ENCODE measurements around the gene TTC31. TPM values are rescaled to one million over a fixed set of nuclear protein-coding genes. Genes with fewer than 3 reads are reported as not detected.

The TTC31 gene
- total RNA-seq, 1 donor from 2014 or later: 19.5 TPM

- H3K36me3 ChIP-seq: no peaks in the 10 kb centered on the region
- intact Hi-C loops (cut with DNase I): no loop called here
- H3K4me3 ChIP-seq: no peak overlapping the region
- TF ChIP-seq CTCF (IDR thresholded peaks at IDR 0.05): no peak
- H3K27ac ChIP-seq: no peak overlapping the region
- H3K27me3 ChIP-seq: no peaks in the 10 kb centered on the region
- no peak for DNase-seq (ENCODE audit: low spot score in 2 of 2)
- peaks cover 9 to 22% of the 10 kb centered on the region in 2 donors for H3K4me1 ChIP-seq
- H3K9me3 ChIP-seq: no peaks in the 10 kb centered on the region
Measured at GRCh38 chr2:74444498-74445318, 38.2 kb upstream of the TTC31 start.

- Histone ChIP-seq H3K4me3 (no peak overlapping the region), H3K9me3 (no peaks in the 10 kb centered on the region), H3K27ac (no peak overlapping the region), H3K4me1 (peaks cover 0 to 2% of the 10 kb centered on the region in 2 donors), H3K36me3 (no peaks in the 10 kb centered on the region), H3K27me3 (no peaks in the 10 kb centered on the region)
- no peak for TF ChIP-seq CTCF (IDR thresholded peaks at IDR 0.05)
- intact Hi-C loops (cut with DNase I): no loop called here
- DNase-seq (ENCODE audit: low spot score in 2 of 2): no peak
Measured at GRCh38 chr2:74447230-74447999, 35.5 kb upstream of the TTC31 start.

GRCh38 chr2:74448771-74449170 lies 34.1 kb upstream of the TTC31 start:
- H3K27me3 ChIP-seq: no peaks in the 10 kb centered on the region
- no peak for TF ChIP-seq CTCF (IDR thresholded peaks at IDR 0.05)
- peaks cover 0 to 2% of the 10 kb centered on the region in 2 donors for H3K4me1 ChIP-seq
- H3K36me3 ChIP-seq: no peaks in the 10 kb centered on the region
- H3K9me3 ChIP-seq: no peaks in the 10 kb centered on the region
- intact Hi-C loops (cut with DNase I): no loop called here
- no peak overlapping the region for H3K27ac ChIP-seq
- H3K4me3 ChIP-seq: no peak overlapping the region
- no peak for DNase-seq (ENCODE audit: low spot score in 2 of 2)

DNA sequence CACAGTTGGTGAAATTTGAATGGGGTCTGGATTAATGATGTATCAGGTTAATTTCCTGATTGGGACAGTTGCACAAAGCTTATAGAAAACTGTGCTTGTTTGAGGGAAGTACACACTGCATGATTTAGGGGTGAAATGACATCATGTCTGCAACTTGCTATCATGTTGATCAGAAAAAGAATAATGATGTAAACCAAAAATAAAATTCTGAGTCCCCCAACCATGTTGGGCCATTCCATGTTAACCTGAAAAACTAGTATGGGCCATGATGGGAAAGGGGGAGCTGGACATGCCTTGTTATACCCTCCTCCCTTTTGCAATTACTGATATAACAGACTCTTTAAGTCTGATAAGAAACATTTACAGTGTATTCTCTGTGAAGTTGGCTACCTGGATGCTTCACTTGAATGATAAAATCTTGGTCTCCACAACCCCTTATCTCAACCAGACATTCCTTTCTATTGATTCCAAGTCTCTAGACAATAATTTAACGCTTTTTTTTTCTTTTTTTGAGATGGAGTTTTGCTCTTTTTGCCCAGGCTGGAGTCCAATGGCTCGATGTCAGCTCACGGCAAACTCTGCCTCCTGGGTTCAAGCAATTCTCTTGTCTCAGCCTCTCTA lies 32.2 kb upstream of the TTC31 start:
- intact Hi-C loops (cut with DNase I): loop anchor here (10.0 kb wide), 1 partner anchor 1896 kb away; no protein-coding TSS in a partner anchor
- H3K9me3 ChIP-seq: no peaks in the 10 kb centered on the region
- H3K27ac ChIP-seq: no peak overlapping the region
- TF ChIP-seq CTCF (IDR thresholded peaks at IDR 0.05): no peak
- H3K36me3 ChIP-seq: no peaks in the 10 kb centered on the region
- no peak overlapping the region for H3K4me3 ChIP-seq
- H3K4me1 ChIP-seq: peaks cover 5 to 6% of the 10 kb centered on the region in 2 donors
- no peak for DNase-seq (ENCODE audit: low spot score in 2 of 2)
- no peaks in the 10 kb centered on the region for H3K27me3 ChIP-seq

DNA sequence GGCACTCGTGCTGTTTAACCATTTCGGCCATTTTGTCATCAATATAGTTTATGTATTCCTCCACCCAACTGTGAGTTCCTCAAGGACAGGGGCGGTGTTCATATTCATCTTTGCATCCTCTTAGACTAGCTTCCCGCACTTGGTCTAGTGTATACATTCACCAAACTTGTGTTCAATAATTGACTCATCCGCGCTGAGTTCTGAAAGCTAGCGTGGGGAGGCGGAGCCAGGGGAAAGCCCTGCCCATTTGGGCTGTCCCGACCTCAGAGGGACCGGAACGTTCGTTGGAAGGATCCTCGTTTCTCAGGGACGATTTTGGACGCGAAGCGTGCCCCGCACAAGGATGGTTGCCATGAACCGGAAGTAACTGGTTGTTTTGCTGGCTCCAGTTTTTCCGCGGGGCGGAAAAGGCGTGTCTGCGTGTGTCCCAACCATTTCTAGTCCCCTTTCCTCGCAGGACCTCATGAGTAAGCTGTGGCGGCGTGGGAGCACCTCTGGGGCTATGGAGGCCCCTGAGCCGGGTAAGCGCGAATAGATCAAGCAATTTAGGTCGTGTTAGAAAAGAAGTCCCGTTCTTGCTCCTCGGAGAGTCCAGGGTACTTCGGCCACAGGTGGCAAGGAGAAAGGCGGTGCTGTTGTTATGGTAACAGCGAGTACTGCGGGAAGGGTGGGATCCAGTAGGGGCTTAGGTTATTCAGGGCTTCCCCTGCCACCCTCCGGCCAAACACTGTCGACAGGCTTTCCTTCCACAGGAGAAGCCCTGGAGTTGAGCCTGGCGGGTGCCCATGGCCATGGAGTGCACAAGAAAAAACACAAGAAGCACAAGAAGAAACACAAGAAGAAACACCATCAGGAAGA lies 28.0 kb upstream of the TTC31 start, which contains the start of gene INO80B:
INO80B (plus strand) TSS at position 434 of the 858 bp plus-strand sequence; CDS start at position 464, 30 bp downstream.
- TF ChIP-seq CTCF (IDR thresholded peaks at IDR 0.05): no peak
- no peaks in the 10 kb centered on the region for H3K27me3 ChIP-seq

More for the DNA sequence above, 28.0 kb upstream of the TTC31 start, which contains the start of gene INO80B:
- DNase-seq (ENCODE audit: low spot score in 2 of 2): peak; percentile 85 to 98
- intact Hi-C loops (cut with DNase I): loop anchor here (1.0 to 10.0 kb wide), 8 partner anchors 28 to 1900 kb away; partner anchors contain the start of genes C2orf81, CCT7, PCGF1 and PRADC1
- Histone ChIP-seq H3K27ac (peak within 1 kb of the TSS in 1 of 2 donors; percentile 78), H3K36me3 (no peaks in the 10 kb centered on the region), H3K4me1 (peaks cover 7 to 31% of the 10 kb centered on the region in 2 donors), H3K4me3 (peak within 1 kb of the TSS; percentile 82 to 83), H3K9me3 (no peaks in the 10 kb centered on the region)
